Immature natural killer cell (primary cell): ENCODE data around the gene C6orf136. TPM values are rescaled to one million over a fixed set of nuclear protein-coding genes. Genes with fewer than 3 reads are reported as not detected.
A peak's percentile ranks its signal among the peaks of the same experiment; 100 is the strongest.

ENCODE experiments used
- DNase-seq, 3 donors: peaks; one replicate each; pipeline ENCODE4 v3.0.0; 2022; ENCODE audit warnings: mixed read lengths in 1 of 3
- H3K27ac Mint-ChIP-seq, 6 donors: one replicate each; pipeline ENCODE4 v1.8.0; 2020; ENCODE audit warnings: mixed read lengths in 6 of 6, mild to moderate bottlenecking in 5 of 6, inconsistent platforms in 4 of 6, moderate library complexity in 3 of 6
- H3K27me3 Mint-ChIP-seq, 3 donors: one replicate each; pipeline ENCODE4 v1.8.0; 2020 to 2021; ENCODE audit warnings: low read depth in 3 of 3, mild to moderate bottlenecking in 3 of 3, mixed read lengths in 3 of 3, moderate library complexity in 3 of 3, inconsistent platforms in 1 of 3
- H3K36me3 Mint-ChIP-seq, 3 donors: one replicate each; pipeline ENCODE4 v1.8.0; 2020; ENCODE audit warnings: mixed read lengths in 3 of 3, inconsistent platforms in 2 of 3, mild to moderate bottlenecking in 2 of 3
- H3K4me1 Mint-ChIP-seq, 2 donors: one replicate each; pipeline ENCODE4 v1.8.0; 2020; ENCODE audit warnings: inconsistent platforms in 2 of 2, mild to moderate bottlenecking in 2 of 2, mixed read lengths in 2 of 2, moderate library complexity in 1 of 2
- H3K4me3 Mint-ChIP-seq, 5 donors: one replicate each; pipeline ENCODE4 v1.8.0; 2020; ENCODE audit warnings: mild to moderate bottlenecking in 5 of 5, mixed read lengths in 5 of 5, inconsistent platforms in 3 of 5, moderate library complexity in 3 of 5
- H3K9me3 Mint-ChIP-seq, 6 donors: one replicate each; pipeline ENCODE4 v1.8.0; 2020; ENCODE audit warnings: mild to moderate bottlenecking in 6 of 6, mixed read lengths in 6 of 6, inconsistent platforms in 4 of 6, moderate library complexity in 3 of 6
- polyA plus RNA-seq, 3 donors: library from polyadenylated mRNA; unstranded; fragments of 300-500 nt; fragmentation: Illumina TruSeq; gene quantifications; one replicate each; pipeline ENCODE4 v1.2.3, GENCODE V29; 2021

C6orf136 gene
- polyA plus RNA-seq, 3 donors from 2014 or later = 4.3 to 16.5 (median 9.8) TPM

DNA sequence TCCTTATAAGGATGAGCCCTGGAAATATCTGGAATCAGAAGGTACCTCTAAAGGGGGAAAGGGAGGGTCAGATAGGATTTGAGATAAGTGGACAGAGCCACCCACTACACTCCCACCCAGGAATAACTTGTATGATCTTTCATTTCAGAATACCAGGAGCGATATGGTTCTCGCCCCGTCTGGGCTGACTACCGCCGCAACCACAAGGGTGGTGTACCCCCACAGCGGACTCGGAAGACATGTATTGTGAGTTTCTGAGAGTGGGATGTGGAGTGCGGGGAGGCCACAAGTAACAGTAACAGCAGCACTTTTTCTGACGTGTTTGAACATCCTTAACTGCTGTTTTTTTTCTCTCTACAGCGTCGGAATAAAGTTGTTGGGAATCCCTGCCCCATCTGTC, 27.4 kb upstream of the C6orf136 start:
- H3K4me1 Mint-ChIP-seq = peaks cover 22 to 23% of the 10 kb centered on the region in 2 donors
- H3K4me3 Mint-ChIP-seq = peak overlapping the region in 3 of 5 donors; percentile 99 to 100 (median 99)
- peaks cover 0 to 9% (median 2%) of the 10 kb centered on the region in 6 donors for H3K9me3 Mint-ChIP-seq
- H3K27me3 Mint-ChIP-seq = peaks cover 29 to 31% (median 31%) of the 10 kb centered on the region in 3 donors
- H3K36me3 Mint-ChIP-seq = peaks cover 24 to 31% (median 29%) of the 10 kb centered on the region in 3 donors
- H3K27ac Mint-ChIP-seq = peak overlapping the region in 4 of 6 donors; percentile 100
- DNase-seq = no peak

DNA sequence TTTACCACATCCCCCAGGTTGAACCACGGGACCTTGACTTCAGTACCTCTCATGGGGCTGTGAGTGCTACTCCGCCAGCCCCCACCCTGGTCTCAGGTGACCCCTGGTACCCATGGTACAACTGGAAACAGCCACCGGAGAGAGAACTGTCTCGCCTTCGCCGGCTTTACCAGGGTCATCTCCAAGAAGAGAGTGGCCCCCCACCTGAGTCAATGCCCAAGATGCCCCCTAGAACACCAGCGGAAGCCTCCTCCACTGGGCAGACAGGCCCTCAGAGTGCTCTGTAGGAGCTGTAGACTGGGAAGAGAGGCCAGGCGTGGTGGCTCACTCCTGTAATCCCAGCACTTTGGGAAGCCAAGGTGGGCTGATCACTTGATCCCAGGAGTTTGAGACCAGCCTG, 21.4 kb upstream of the C6orf136 start:
- peaks cover 0 to 26% (median 9%) of the 10 kb centered on the region in 3 donors for H3K36me3 Mint-ChIP-seq
- H3K4me1 Mint-ChIP-seq = peaks cover 21 to 24% of the 10 kb centered on the region in 2 donors
- peak overlapping the region; percentile 51 to 98 (median 96) for H3K27ac Mint-ChIP-seq
- H3K27me3 Mint-ChIP-seq = peaks cover 0 to 6% (median 1%) of the 10 kb centered on the region in 3 donors
- H3K9me3 Mint-ChIP-seq = no peaks in the 10 kb centered on the region
- peak overlapping the region in 1 of 5 donors; percentile 91 for H3K4me3 Mint-ChIP-seq
- no peak for DNase-seq

DNA sequence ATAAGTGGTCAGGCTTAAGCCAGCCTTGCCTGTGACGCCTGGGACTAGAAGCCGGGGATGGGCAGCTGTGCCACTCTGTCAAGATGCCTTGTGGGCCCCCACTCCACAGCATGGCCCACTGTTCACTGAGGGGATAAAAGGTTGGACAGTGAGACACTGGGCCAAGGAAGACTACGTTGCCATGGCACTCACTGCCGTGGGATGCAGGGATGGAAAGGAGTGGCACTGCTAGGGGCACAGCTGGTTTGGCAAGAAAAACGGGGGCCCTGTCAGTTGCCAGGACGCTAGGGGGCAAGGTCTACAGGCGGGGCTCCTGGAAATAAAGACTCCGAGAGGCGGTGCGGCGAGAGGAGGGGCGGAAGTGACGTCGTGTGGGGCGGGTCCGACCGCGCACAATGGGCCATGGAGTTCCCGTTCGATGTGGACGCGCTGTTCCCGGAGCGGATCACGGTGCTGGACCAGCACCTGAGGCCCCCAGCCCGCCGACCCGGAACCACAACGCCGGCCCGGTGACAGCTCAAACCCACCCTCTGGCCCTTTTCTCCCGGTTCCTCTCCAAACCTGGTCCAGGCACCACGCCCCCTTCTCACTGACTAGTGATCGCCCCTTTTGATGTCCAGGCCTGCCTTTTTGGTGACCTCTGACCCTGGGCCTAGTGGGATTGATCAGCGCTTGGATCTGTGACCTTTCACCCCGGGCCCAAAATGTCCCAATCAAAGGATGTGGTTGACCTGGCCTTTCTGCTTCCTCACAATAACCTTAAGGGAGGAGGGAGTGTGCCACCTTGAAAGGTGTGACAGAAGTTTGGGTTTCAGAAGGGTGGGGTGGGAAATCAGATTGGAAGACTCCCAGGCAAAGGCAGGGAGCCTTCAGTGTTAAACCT, 20.2 kb upstream of the C6orf136 start, which contains the start of gene ATAT1:
Gene ATAT1, plus strand, starts transcription at position 391 of the 883 bp plus-strand sequence.
- H3K36me3 Mint-ChIP-seq = peaks cover 5 to 30% (median 9%) of the 10 kb centered on the region in 3 donors
- H3K4me3 Mint-ChIP-seq = peak within 1 kb of the TSS; percentile 89 to 92 (median 91)
- H3K27ac Mint-ChIP-seq = peak within 1 kb of the TSS; percentile 95 to 98 (median 98)
- H3K27me3 Mint-ChIP-seq = peaks cover 0 to 6% (median 3%) of the 10 kb centered on the region in 3 donors
- H3K9me3 Mint-ChIP-seq = no peaks in the 10 kb centered on the region
- peaks cover 21 to 23% of the 10 kb centered on the region in 2 donors for H3K4me1 Mint-ChIP-seq
- DNase-seq = peak; percentile 87 to 89 (median 88)

DNA sequence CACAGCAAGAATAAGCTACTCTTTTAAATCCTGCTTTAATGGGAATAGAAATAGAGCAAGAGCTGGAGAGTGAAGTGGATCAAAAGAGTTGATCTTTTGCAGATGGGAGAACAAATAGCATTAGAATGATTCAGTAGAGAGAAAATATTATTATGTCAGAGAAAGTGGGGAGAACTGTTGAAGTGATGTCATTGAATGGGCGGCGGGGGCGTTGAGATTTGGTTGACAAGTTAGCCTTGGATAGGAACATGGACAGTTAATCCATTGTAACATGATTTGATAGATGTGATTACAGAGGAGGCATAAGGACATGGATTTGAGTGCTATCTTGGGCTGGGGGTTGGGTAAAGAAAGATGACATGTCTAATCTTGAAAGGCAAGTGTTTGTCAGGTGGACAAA, 11.1 kb upstream of the C6orf136 start:
- no peaks in the 10 kb centered on the region for H3K9me3 Mint-ChIP-seq
- H3K36me3 Mint-ChIP-seq = peaks cover 15 to 24% (median 16%) of the 10 kb centered on the region in 3 donors
- peaks cover 0 to 1% (median 0%) of the 10 kb centered on the region in 3 donors for H3K27me3 Mint-ChIP-seq
- H3K4me1 Mint-ChIP-seq = no peaks in the 10 kb centered on the region
- no peak for DNase-seq
- peak overlapping the region in 1 of 6 donors; percentile 13 for H3K27ac Mint-ChIP-seq
- H3K4me3 Mint-ChIP-seq = no peak overlapping the region

DNA sequence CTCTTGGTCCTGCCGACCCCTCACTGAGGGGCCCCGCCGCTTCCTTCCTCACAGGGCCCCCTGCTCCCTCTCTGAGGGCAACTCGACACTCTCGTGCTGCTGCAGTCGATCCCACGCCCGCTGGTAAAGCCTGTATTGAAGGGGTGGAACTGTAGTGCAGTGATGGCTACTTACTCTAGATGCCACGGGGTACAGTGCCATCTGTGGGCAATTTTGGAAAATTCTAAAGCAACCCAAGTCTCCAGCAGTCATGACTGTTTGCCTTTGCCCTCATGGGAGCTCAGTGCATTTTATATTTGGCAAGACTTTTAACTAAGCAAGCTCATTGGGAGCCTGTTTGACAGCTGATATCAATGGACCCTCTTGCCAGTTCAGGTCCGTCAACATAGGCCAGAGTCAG, 6.5 kb upstream of the C6orf136 start:
- no peak overlapping the region for H3K4me3 Mint-ChIP-seq
- DNase-seq = no peak
- H3K4me1 Mint-ChIP-seq = peaks cover 0 to 2% of the 10 kb centered on the region in 2 donors
- peaks cover 0 to 2% (median 0%) of the 10 kb centered on the region in 3 donors for H3K27me3 Mint-ChIP-seq
- H3K36me3 Mint-ChIP-seq = peaks cover 4 to 15% (median 9%) of the 10 kb centered on the region in 3 donors
- no peak overlapping the region for H3K27ac Mint-ChIP-seq
- H3K9me3 Mint-ChIP-seq = no peaks in the 10 kb centered on the region

DNA sequence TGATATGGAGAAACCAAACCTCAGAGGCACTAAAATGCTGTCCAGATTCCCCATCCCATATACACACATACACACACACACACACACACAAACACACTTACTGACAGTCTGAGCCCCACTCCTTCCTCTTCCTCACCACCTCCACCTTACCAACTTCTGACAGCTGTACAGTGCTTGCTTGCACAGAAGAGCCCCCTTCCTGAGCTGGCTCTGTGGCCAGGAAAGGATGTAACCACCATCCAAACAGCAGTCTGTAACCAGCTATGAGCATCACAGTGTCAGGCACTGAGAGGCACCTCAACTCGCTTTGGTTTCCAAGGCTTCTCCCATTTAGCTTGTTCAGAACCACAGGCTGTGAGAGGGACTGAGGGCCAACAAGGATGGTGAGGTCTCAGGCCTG, 5.9 kb upstream of the C6orf136 start:
- Mint-ChIP-seq H3K9me3 (no peaks in the 10 kb centered on the region), H3K4me3 (no peak overlapping the region), H3K27me3 (peaks cover 0 to 2% (median 0%) of the 10 kb centered on the region in 3 donors), H3K4me1 (peaks cover 5 to 8% of the 10 kb centered on the region in 2 donors), H3K36me3 (peaks cover 4 to 15% (median 4%) of the 10 kb centered on the region in 3 donors), H3K27ac (peak overlapping the region in 3 of 6 donors; percentile 2 to 87 (median 76))
- no peak for DNase-seq

DNA sequence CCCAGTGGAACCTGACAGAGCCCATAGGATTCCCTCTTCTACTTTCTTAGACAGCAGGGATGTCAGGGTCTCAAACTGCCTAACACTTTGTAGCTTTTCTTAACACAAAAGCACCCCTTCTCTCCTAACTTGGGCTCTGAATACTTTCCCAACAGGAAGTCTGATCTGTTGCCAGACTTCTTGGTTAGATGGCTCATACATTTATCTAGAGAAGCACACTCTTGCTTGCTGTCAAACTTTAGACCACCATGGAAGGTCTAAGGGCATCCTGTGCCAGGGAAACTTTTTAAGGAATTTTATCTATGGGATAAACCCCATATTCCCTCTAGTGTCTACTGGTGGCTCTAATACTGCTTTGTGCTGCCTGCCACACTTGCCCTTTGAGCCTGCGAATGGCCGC, 3.3 kb upstream of the C6orf136 start:
- Mint-ChIP-seq H3K4me1 (peaks cover 22 to 23% of the 10 kb centered on the region in 2 donors), H3K27me3 (peaks cover 0 to 7% (median 0%) of the 10 kb centered on the region in 3 donors), H3K27ac (no peak overlapping the region), H3K36me3 (peaks cover 0 to 15% (median 4%) of the 10 kb centered on the region in 3 donors), H3K9me3 (no peaks in the 10 kb centered on the region), H3K4me3 (no peak overlapping the region)
- DNase-seq = no peak

DNA sequence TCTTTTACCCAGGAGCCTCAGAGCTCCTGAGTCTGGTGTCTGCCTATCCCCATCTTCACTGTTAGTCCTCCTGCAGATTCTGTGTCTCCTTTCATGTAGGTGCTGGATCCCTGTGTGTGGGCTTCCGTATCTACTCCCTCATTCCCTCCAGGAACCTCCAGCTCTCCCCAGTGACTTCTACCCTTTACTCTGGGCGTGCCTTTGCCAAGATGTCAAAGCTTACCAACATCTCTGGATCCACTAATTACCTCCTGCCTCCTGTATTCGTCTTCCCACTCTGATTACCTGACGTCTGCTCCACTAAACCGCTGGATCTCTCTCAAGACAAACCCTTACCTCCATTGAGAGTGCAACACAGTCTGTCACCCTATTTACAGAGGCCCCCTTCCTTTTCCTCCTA, 2.2 kb upstream of the C6orf136 start:
- no peak overlapping the region for H3K4me3 Mint-ChIP-seq
- no peaks in the 10 kb centered on the region for H3K9me3 Mint-ChIP-seq
- H3K27ac Mint-ChIP-seq = peak overlapping the region in 2 of 6 donors; percentile 28 to 63
- peaks cover 0 to 8% (median 0%) of the 10 kb centered on the region in 3 donors for H3K27me3 Mint-ChIP-seq
- H3K4me1 Mint-ChIP-seq = peaks cover 22 to 23% of the 10 kb centered on the region in 2 donors
- peaks cover 0 to 15% (median 4%) of the 10 kb centered on the region in 3 donors for H3K36me3 Mint-ChIP-seq
- no peak for DNase-seq

DNA sequence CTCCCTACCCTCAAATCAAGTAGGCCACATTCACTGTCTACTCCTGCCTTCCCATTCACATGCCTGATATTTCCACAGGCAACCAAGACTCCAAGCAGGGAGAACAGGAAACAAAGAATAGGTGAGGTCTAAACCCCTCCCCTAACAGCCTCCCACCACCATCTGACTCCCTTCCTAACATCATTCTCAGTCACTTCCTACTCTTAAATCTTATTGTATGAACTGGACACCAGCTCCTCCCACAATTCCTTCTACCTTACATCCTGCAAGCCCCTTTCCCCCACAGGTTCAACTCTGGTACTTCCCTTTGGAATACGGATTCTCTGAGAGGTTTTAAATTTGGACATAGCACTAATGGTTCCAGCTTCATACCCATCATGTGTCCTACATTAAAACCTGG, 944 bp upstream of the C6orf136 start:
- H3K9me3 Mint-ChIP-seq = no peaks in the 10 kb centered on the region
- peaks cover 22 to 23% of the 10 kb centered on the region in 2 donors for H3K4me1 Mint-ChIP-seq
- H3K4me3 Mint-ChIP-seq = peak overlapping the region in 4 of 5 donors; percentile 37 to 90 (median 72)
- peak overlapping the region; percentile 70 to 94 (median 88) for H3K27ac Mint-ChIP-seq
- no peak for DNase-seq
- H3K36me3 Mint-ChIP-seq = peaks cover 3 to 15% (median 4%) of the 10 kb centered on the region in 3 donors
- peaks cover 0 to 7% (median 0%) of the 10 kb centered on the region in 3 donors for H3K27me3 Mint-ChIP-seq

DNA sequence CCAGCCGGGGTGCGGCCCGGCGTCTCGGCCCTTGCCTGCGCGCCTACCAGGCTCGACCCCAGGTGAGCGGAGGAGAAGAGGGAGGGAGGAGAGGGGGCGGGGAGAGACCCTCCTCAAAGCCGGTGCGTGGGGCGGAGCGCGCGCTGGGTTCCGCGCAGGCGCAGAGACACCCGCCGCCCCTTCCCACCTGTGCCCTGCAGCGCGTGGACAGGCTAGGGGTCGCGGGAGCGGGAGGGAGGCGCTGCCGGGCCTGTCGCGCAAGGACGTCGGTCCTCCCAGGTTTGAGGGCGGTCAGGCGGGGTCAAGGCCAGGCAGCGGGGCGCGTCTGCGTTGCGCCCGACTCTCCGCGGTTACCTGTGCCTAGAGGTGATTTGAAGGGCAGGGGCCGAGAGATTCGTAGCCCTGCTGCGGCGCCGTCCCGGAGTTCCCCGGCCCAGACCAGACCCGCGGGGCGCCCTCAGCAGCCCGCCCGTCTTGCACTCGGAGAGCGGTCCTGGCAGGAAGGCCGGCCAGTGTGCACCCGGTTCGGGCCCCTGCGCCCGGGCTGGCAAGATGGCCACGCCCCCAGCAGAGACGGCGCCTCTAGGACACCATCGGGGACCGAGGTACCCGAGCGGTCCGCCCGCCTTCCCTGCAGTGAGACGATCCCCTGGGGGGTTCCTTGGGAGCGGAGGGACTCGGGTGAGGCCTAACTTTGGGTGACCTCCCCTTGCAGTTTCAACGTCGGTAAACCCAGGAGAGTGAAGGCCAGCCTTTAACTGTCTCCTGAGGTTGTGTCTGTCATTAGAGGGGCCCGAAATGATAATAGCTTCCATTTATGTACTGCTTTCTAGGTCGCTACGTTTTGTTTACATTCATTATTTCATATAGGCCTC, 546 bp downstream of the C6orf136 start:
- H3K4me1 Mint-ChIP-seq = peaks cover 22 to 23% of the 10 kb centered on the region in 2 donors
- DNase-seq = peak; percentile 66 to 75 (median 74)
- no peaks in the 10 kb centered on the region for H3K9me3 Mint-ChIP-seq
- H3K36me3 Mint-ChIP-seq = peaks cover 0 to 17% (median 6%) of the 10 kb centered on the region in 3 donors
- H3K4me3 Mint-ChIP-seq = peak overlapping the region; percentile 86 to 90 (median 88)
- H3K27ac Mint-ChIP-seq = peak overlapping the region; percentile 84 to 94 (median 90)
- H3K27me3 Mint-ChIP-seq = peaks cover 0 to 6% (median 0%) of the 10 kb centered on the region in 3 donors

DNA sequence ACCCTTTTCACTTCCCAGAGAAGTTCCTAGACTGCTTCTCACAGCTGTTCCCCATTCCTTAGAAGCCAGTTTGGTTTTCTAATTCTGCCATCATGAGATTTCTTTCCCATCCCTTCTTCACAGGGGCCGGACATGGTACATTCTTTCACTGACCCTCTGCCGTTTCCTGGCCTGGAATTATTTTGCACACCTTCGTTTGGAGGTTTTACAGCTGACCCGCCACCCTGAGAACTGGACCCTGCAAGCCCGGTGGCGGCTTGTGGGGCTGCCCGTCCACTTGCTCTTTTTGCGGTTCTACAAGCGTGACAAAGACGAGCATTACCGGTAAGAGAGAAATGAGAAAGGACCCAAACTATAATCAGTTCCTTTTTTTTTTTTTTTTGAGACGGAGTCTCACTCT, 4.2 kb downstream of the C6orf136 start:
- Mint-ChIP-seq H3K36me3 (peaks cover 6 to 26% (median 19%) of the 10 kb centered on the region in 3 donors), H3K27ac (peak overlapping the region in 1 of 6 donors; percentile 51), H3K4me1 (peaks cover 14 to 16% of the 10 kb centered on the region in 2 donors), H3K4me3 (no peak overlapping the region), H3K9me3 (no peaks in the 10 kb centered on the region), H3K27me3 (peaks cover 0 to 6% (median 0%) of the 10 kb centered on the region in 3 donors)
- no peak for DNase-seq

DNA sequence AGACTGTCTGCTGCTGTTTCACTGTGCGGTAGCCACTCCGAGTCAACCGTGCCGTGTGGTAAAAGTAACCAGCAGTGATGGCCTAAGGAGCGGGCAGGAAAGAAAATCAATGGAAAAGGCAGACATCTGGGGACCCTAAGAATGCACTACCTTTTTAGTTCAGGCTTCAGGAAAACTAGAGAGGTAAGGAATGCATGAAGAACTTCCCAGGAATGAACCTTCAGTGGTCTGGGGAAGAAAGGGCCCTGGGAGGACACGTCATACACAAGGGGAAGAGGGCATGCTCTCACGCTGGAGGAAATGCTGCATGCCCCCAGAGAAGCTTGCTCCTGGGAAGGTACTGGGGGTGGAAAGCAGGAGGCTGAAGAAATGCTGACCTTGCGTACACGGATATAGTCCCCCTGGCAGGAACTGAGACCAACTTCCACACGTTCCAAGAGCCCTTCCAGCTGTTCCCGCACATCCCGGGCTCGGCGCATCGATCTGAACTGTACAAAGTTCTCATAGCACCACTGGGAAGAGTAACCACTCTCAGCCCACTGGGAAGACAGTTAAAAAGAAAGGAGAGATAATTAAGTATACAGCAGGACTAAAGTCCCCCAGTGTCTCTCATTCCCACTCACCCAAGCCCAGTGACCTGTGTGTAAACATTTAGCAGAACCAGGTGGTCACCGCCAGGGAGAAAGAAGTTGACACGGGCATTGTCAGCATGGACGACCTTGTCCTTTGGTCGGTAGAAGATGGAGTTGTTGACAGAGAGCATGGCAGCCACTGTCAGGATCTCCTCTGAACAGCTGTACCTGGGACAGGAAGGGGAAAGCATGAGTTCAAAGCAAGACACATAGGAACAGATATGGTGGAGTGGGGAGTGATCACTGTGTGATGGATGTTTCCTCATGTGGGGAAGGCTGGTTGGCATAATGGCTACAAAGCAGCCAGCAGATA, 8.1 kb downstream of the C6orf136 start:
- Mint-ChIP-seq H3K4me1 (no peaks in the 10 kb centered on the region), H3K36me3 (peaks cover 16 to 54% (median 34%) of the 10 kb centered on the region in 3 donors), H3K27me3 (peaks cover 0 to 5% (median 0%) of the 10 kb centered on the region in 3 donors), H3K4me3 (no peak overlapping the region), H3K27ac (peak overlapping the region in 2 of 6 donors; percentile 31 to 43), H3K9me3 (no peaks in the 10 kb centered on the region)
- DNase-seq = no peak
